ENCODE results near the gene CD180.

- TF ChIP-seq CTCF (IDR thresholded peaks at IDR 0.05; ENCODE audit: low read depth, low read length) (peak; percentile 64), EZH2phosphoT487 (IDR thresholded peaks at IDR 0.05; ENCODE audit: low read depth) (no peak)
Measured at GRCh38 chr5:67209141-67209771, 12.7 kb upstream of the CD180 start.
